Activated naive CD8-positive, alpha-beta T cell treated with anti-CD3 and anti-CD28 coated beads for 36 hours (primary cell): Measurements from ENCODE around the gene TMEM120B. TPM values are rescaled to one million over a fixed set of nuclear protein-coding genes. Genes with fewer than 3 reads are reported as not detected.
"Not testable (repeated sequence)": the region's sequence is repeated elsewhere in the genome, so short reads cannot be mapped to it uniquely, and the experiment has no call there.

ENCODE experiments used
- DNase-seq: peaks from one replicate; pipeline ENCODE4 v3.0.0; 2021
- H3K27ac Mint-ChIP-seq: one replicate; pipeline ENCODE4 v1.8.0; 2022; ENCODE audit warnings: mild to moderate bottlenecking, moderate library complexity, mixed read lengths
- H3K27me3 Mint-ChIP-seq: one replicate; pipeline ENCODE4 v1.8.0; 2022; ENCODE audit warnings: mild to moderate bottlenecking, mixed read lengths
- H3K36me3 Mint-ChIP-seq: one replicate; pipeline ENCODE4 v1.8.0; 2021; ENCODE audit warnings: mild to moderate bottlenecking, mixed read lengths
- H3K4me1 Mint-ChIP-seq: one replicate; pipeline ENCODE4 v1.8.0; 2021; ENCODE audit warnings: mixed read lengths
- H3K4me3 Mint-ChIP-seq: one replicate; pipeline ENCODE4 v1.8.0; 2022; ENCODE audit warnings: mild to moderate bottlenecking, moderate library complexity, mixed read lengths
- H3K9me3 Mint-ChIP-seq: one replicate; pipeline ENCODE4 v1.8.0; 2022; ENCODE audit warnings: mixed read lengths
- total RNA-seq, 2 experiments: library from RNA; stranded (reverse); gene quantifications; one replicate each; pipeline ENCODE4 v1.2.3, GENCODE V29; 2021

Gene TMEM120B
- total RNA-seq, 2 experiments from 2014 or later, result 14.5 to 15.2 TPM

DNA sequence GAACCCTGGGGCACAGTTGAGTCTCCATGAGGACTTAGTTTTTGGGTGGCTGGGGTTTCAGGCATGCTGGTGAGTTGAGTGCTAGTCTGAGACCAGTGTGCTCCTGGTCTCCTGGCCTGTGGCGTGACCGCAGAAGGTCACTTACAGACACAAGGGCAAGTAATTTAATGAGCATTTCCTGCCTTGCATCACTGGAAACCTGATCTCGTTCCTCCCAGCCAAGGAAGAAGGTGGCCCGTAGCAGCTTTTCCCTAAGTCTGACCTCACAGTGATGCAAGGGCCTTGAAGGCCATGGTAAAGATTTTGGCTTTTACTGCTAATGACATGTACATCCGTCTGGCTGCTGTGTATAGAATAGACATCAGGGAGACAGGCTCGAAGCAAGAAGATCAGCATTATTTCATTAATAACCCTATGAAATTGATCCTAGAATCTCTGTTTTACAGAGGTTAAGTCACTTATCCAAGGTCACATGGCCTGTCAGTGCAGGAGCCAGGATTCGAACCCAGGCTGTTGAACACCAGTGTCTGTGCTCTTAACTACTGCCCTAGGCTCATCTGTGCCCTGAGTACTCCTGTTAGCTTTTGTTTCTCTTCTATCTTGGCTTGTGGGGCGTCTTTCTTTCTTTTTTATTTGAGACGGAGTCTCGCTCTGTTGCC lies 4.6 kb downstream of the TMEM120B start:
- Mint-ChIP-seq H3K36me3 (peaks cover 11% of the 10 kb centered on the region), H3K4me1 (peaks cover 21% of the 10 kb centered on the region), H3K27ac (no peak overlapping the region), H3K9me3 (no peaks in the 10 kb centered on the region), H3K27me3 (no peaks in the 10 kb centered on the region), H3K4me3 (no peak overlapping the region)
- no peak for DNase-seq

- no peak overlapping the region for H3K27ac Mint-ChIP-seq
- no peak for DNase-seq
- H3K4me1 Mint-ChIP-seq, result peaks cover 18% of the 10 kb centered on the region
Measured at GRCh38 chr12:121718653-121719239, 6.2 kb downstream of the TMEM120B start.

DNA sequence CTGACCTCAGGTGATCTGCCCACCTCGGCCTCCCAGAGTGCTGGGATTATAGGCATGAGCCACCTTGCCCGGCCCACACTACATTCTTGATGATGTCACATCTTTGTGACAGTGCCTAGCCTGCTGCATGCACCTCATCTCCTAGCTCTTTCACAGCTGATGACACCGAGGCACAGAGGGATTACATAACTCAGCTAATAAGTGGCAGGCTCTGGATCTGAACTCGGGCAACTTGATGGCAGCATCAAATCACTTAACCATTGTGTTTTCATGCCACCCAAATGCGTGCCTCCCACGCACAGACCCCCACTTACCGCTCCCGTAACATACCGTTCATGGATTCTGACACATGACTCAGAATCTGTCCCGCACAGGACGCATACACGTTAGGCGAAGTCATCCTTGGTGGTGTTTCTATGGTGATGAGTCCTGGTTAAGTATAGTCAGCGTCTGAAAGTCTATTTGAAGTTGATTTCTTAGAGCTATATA lies 7.4 kb downstream of the TMEM120B start:
- H3K4me3 Mint-ChIP-seq, result no peak overlapping the region
- H3K36me3 Mint-ChIP-seq, result peaks cover 13% of the 10 kb centered on the region
- no peaks in the 10 kb centered on the region for H3K27me3 Mint-ChIP-seq
- no peak overlapping the region for H3K27ac Mint-ChIP-seq
- no peak for DNase-seq
- no peaks in the 10 kb centered on the region for H3K9me3 Mint-ChIP-seq
- H3K4me1 Mint-ChIP-seq, result peaks cover 11% of the 10 kb centered on the region

More at GRCh38 chr12:121718653-121719239, 6.2 kb downstream of the TMEM120B start:
- H3K27me3 Mint-ChIP-seq, result no peaks in the 10 kb centered on the region
- no peaks in the 10 kb centered on the region for H3K9me3 Mint-ChIP-seq
- H3K4me3 Mint-ChIP-seq, result no peak overlapping the region
- H3K36me3 Mint-ChIP-seq, result peaks cover 12% of the 10 kb centered on the region

DNA sequence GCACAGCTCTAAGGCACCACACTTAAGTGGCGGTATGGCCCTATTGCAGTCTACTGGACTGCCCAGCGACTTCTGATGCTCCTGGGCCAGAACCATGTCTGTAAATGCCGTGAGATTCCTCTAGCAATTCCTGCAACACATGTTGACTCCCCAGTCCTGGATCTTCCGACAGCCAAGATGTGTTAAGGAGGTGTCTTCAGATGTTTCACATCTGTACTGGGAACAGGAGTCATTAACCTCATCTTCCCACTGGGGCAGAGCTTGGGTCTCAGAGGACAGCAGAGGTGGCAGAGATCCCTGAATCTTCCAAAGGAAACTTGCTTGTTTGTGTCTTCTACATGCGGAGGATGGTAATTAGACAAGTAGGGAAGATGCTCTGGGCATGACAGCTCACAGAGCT lies 8.2 kb downstream of the TMEM120B start:
- peaks cover 8% of the 10 kb centered on the region for H3K4me1 Mint-ChIP-seq
- H3K27ac Mint-ChIP-seq, result no peak overlapping the region
- no peaks in the 10 kb centered on the region for H3K9me3 Mint-ChIP-seq
- no peak overlapping the region for H3K4me3 Mint-ChIP-seq
- H3K36me3 Mint-ChIP-seq, result peaks cover 17% of the 10 kb centered on the region
- no peaks in the 10 kb centered on the region for H3K27me3 Mint-ChIP-seq
- no peak for DNase-seq

GRCh38 chr12:121722511-121722910 lies 10.0 kb downstream of the TMEM120B start:
- Mint-ChIP-seq H3K4me3 (no peak overlapping the region), H3K9me3 (no peaks in the 10 kb centered on the region), H3K27ac (no peak overlapping the region), H3K4me1 (peaks cover 8% of the 10 kb centered on the region), H3K27me3 (no peaks in the 10 kb centered on the region), H3K36me3 (peaks cover 17% of the 10 kb centered on the region)
- DNase-seq, result no peak

GRCh38 chr12:121723200-121723599 lies 10.6 kb downstream of the TMEM120B start:
- H3K36me3 Mint-ChIP-seq, result peaks cover 17% of the 10 kb centered on the region
- DNase-seq, result no peak
- H3K9me3 Mint-ChIP-seq, result no peaks in the 10 kb centered on the region
- no peaks in the 10 kb centered on the region for H3K27me3 Mint-ChIP-seq
- H3K27ac Mint-ChIP-seq, result no peak overlapping the region
- H3K4me3 Mint-ChIP-seq, result no peak overlapping the region
- H3K4me1 Mint-ChIP-seq, result peaks cover 8% of the 10 kb centered on the region

DNA sequence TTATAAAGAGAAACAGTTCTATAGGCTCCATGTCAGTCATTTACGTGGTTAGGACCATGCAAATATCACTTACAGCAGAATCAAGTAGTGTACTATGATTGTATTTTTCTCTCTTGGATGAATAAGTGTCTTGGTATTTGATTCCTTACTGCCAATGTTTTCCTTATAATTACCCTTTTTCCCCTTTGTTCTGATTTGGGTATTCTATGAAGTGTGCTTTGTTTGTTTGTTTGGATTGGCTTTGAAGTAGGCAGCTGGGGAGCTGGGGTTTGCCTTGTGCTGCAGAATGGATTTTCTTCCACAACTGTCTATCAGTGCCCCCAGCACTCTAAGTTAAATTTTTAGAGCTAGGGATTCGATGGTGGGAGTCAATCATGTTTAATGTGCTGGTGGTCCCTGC lies 12.4 kb downstream of the TMEM120B start:
- Mint-ChIP-seq H3K27me3 (no peaks in the 10 kb centered on the region), H3K9me3 (no peaks in the 10 kb centered on the region), H3K27ac (no peak overlapping the region), H3K4me3 (no peak overlapping the region), H3K4me1 (peaks cover 4% of the 10 kb centered on the region), H3K36me3 (peaks cover 11% of the 10 kb centered on the region)
- no peak for DNase-seq

DNA sequence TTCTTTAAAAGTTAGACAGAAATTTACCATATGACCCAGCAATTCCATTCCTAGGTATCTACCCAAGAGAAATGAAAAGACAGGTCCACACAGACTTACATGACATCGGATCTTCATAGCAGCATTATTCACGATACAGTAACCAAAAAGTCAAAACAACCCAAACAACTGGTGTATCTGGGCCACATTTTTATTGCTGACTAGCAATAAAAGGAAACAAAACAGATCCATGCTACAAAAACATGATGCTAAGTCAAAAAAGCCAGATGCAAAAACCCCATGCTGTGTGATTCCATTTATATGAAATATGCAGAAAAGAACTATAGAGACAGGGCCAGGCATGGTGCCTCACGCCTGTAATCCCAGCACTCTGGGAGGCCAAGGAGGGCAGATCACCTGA lies 12.9 kb downstream of the TMEM120B start:
- Mint-ChIP-seq H3K36me3 (peaks cover 12% of the 10 kb centered on the region), H3K4me3 (no peak overlapping the region), H3K27ac (no peak overlapping the region)

DNA sequence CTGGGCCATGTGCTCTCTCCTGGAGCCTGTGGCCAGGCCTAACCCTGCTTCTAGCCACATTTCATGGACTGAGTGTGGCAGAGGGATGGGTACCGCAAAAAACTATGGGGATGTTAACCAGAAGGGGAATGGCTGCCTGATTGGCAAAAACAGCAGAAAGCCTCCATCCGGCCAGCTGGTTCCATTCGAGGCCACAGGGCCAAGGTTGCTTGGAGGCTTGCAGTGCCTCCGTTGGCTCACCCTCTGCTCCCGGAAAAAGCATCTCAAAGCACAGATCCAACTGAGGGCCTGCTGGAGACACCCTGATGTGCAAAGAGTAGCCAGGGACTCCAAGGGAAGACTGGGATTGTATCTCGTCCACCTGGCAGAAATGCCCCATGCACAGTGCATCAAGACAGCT lies 16.5 kb downstream of the TMEM120B start:
- DNase-seq, result no peak
- H3K4me1 Mint-ChIP-seq, result peaks cover 2% of the 10 kb centered on the region
- no peaks in the 10 kb centered on the region for H3K9me3 Mint-ChIP-seq
- H3K27ac Mint-ChIP-seq, result no peak overlapping the region
- H3K27me3 Mint-ChIP-seq, result no peaks in the 10 kb centered on the region
- H3K4me3 Mint-ChIP-seq, result no peak overlapping the region
- peaks cover 10% of the 10 kb centered on the region for H3K36me3 Mint-ChIP-seq

More for the DNA sequence above, 12.9 kb downstream of the TMEM120B start:
- no peaks in the 10 kb centered on the region for H3K9me3 Mint-ChIP-seq
- peaks cover 4% of the 10 kb centered on the region for H3K4me1 Mint-ChIP-seq
- H3K27me3 Mint-ChIP-seq, result no peaks in the 10 kb centered on the region
- DNase-seq, result no peak

- Mint-ChIP-seq H3K4me3 (no peak overlapping the region), H3K27ac (no peak overlapping the region), H3K9me3 (no peaks in the 10 kb centered on the region), H3K27me3 (no peaks in the 10 kb centered on the region), H3K4me1 (peaks cover 4% of the 10 kb centered on the region), H3K36me3 (peaks cover 2% of the 10 kb centered on the region)
- no peak for DNase-seq
Measured at GRCh38 chr12:121731473-121731872, 18.9 kb downstream of the TMEM120B start.

DNA sequence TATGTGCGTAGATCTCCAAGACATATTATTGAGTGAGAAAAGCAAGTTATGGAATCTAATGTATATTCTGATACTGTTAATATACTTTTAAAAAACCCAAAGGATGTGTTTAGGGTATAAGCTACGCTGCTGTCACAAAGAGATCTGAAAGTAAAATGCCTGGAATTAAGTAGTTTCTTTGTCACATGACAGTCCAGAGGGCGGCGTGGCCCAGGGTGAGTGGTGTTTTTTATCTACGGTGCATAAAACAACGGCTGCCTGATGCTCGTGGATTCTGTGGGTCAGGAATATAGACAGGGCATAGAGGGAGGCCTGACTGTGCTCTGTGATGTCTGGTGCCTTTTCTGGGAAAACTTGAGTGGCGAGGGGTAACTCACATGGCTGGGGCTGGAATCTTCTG lies 21.3 kb downstream of the TMEM120B start:
- no peak for DNase-seq
- Mint-ChIP-seq H3K27me3 (no peaks in the 10 kb centered on the region), H3K4me1 (peaks cover 4% of the 10 kb centered on the region), H3K4me3 (no peak overlapping the region), H3K9me3 (no peaks in the 10 kb centered on the region), H3K27ac (no peak overlapping the region), H3K36me3 (peaks cover 2% of the 10 kb centered on the region)

DNA sequence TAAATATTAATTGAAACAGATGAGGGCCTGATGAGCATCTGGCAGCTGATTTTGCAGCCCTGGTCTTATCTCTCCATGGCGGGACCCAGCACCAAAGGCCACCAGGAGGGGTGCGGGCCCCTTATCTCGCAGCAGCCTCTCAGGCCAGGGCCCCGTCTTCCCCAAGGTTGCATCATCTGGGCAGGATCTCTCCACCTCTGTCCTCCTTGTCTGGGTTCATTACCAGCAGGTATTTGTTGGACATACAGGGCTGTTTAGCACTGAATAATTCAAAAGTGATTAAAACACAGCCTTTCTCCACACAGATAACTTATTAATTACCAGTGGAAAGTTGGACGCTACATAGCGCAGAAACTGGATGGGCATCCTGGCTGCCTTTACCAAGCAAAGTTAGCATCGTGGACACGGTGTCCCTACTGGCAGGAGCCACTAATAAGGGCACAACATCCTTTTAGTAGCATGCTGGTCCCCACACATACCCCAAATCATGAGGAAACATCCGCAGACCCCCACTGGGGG lies 25.8 kb downstream of the TMEM120B start:
- Mint-ChIP-seq H3K36me3 (no peaks in the 10 kb centered on the region), H3K4me1 (peaks cover 6% of the 10 kb centered on the region), H3K9me3 (no peaks in the 10 kb centered on the region), H3K27ac (no peak overlapping the region), H3K4me3 (no peak overlapping the region), H3K27me3 (no peaks in the 10 kb centered on the region)
- DNase-seq, result no peak

DNA sequence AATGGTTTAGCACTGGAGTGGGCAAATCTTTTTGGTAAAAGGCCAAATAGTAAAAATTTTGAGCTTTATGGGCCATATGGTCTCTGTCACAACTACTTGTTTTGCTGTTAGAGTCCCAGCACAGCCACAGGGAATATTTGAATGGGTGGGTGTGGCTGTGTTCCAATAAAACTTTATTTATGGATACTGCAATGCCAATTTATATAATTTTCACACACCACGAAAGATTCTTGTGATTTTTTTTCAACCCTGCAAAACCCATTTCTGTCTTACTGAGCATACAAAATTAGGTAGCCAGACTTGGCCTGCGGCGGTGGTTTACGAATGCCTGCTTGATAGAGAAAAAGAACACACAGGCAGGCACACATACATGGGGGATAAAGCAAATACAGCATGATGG lies 28.3 kb downstream of the TMEM120B start:
- no peaks in the 10 kb centered on the region for H3K9me3 Mint-ChIP-seq

GRCh38 chr12:121741743-121742142 lies 29.2 kb downstream of the TMEM120B start:
- Mint-ChIP-seq H3K27me3 (no peaks in the 10 kb centered on the region), H3K4me3 (no peak overlapping the region), H3K4me1 (peaks cover 2% of the 10 kb centered on the region), H3K9me3 (no peaks in the 10 kb centered on the region), H3K27ac (no peak overlapping the region), H3K36me3 (no peaks in the 10 kb centered on the region)
- no peak for DNase-seq

More for the DNA sequence above, 28.3 kb downstream of the TMEM120B start:
- no peak for DNase-seq
- no peak overlapping the region for H3K4me3 Mint-ChIP-seq
- no peaks in the 10 kb centered on the region for H3K36me3 Mint-ChIP-seq
- no peaks in the 10 kb centered on the region for H3K27me3 Mint-ChIP-seq
- no peak overlapping the region for H3K27ac Mint-ChIP-seq
- H3K4me1 Mint-ChIP-seq, result peaks cover 2% of the 10 kb centered on the region

DNA sequence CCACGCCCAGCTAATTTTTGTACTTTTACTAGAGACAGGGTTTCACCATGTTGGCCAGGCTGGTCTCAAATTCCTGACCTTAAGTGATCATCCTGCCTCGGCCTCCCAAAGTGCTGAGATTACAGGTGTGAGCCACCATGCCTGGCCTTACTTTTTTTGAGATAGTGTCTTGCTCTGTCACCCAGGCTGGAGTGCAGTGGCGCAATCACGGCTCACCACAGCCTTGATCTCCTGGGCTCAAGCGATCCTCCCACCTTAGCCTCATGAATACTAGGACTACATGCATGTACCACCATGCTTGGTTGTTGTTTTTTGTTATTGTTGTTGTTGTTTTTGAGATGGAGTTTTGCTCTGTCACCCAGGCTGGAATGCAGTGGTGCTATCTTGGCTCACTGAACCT lies 33.0 kb downstream of the TMEM120B start:
- H3K27me3 Mint-ChIP-seq, DNase-seq, H3K36me3 Mint-ChIP-seq, H3K4me3 Mint-ChIP-seq, H3K4me1 Mint-ChIP-seq, H3K27ac Mint-ChIP-seq, H3K9me3 Mint-ChIP-seq: not testable (repeated sequence)

DNA sequence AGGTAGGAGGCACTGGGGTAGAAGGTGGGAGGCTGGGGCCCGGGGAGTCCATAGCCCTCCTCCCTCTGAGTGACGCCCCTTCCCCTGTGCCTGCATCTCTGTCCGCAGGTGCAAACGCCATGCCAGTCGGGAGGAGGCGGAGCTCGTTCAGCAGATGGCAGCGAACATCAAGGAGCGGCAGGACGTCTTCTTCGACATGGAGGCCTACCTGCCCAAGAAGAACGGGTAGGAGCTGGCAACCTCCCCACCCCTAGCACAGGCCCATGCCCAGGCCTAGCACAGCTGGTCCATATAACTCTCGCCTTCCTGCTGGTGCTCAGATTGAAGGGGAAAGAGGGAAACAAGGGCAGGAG lies 35.6 kb downstream of the TMEM120B start:
- Mint-ChIP-seq H3K36me3 (peaks cover 13% of the 10 kb centered on the region), H3K9me3 (no peaks in the 10 kb centered on the region), H3K27ac (no peak overlapping the region), H3K4me1 (peaks cover 2% of the 10 kb centered on the region), H3K4me3 (no peak overlapping the region), H3K27me3 (no peaks in the 10 kb centered on the region)
- DNase-seq, result no peak
